ENCODE results near the gene DMRT1.

The DMRT1 gene

DNA sequence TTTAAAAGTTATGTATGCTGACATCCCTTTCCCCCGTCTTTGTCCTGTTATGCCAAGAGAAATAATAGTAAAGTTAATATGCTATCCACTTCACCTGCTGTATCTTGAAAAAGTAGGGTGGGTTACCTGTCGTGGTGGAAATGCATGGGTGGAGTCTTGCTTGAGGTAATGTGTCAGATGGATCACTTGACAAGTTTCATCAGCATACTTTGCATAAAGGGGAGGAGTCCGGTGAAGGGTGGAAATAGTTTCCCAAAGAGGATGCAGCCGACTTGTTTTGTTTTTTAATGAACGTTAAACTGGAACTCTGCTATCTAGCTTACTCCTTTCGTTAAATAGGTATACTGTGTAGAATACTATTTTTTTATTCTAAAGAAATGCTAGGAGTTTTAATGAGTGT, 125.9 kb downstream of the DMRT1 start:
- H3K27ac Mint-ChIP-seq = no peak overlapping the region
- H3K9me3 Mint-ChIP-seq = peaks cover 9% of the 10 kb centered on the region
- H3K4me3 Mint-ChIP-seq = no peak overlapping the region
- H3K4me1 Mint-ChIP-seq (ENCODE audit: low read depth) = peaks cover 19% of the 10 kb centered on the region
- peaks cover 9% of the 10 kb centered on the region for H3K36me3 Mint-ChIP-seq (ENCODE audit: low read depth)
- H3K27me3 Mint-ChIP-seq = peaks cover 82% of the 10 kb centered on the region

DNA sequence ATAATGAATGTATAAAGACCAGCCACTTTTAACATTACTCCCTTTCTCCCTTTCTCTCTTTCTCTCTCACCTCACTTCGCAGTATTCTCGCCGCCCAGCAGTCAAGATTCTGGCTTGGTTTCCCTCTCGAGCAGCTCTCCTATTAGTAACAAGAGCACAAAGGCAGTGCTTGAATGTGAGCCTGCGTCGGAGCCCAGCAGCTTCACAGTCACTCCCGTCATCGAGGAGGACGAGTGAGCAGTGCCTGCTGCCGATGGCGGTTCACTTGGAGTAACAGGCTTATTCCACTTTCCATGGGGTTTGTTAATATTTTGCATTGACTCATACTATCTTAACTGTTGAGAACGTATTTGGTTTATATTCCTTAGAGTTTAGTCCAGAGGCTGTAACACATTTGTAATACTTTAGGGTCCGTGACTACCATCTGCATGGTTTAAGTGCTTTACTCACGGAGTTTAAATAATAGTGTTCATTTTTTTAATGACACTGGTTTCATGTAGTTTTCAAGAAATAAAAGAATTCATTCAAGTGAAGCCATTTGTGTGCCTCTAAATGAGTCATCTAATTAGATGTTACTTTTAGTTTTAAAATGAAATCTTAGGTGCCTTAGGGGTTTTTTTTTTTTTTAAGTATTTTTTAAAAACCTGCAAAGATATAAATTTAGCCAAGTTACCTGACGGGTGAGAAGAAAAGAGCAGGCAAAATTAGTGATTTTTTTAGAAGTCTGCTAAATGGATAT, 126.6 kb downstream of the DMRT1 start:
- H3K4me1 Mint-ChIP-seq (ENCODE audit: low read depth) = peaks cover 19% of the 10 kb centered on the region
- H3K36me3 Mint-ChIP-seq (ENCODE audit: low read depth) = peaks cover 9% of the 10 kb centered on the region
- peaks cover 9% of the 10 kb centered on the region for H3K9me3 Mint-ChIP-seq
- H3K4me3 Mint-ChIP-seq = no peak overlapping the region
- no peak overlapping the region for H3K27ac Mint-ChIP-seq
- H3K27me3 Mint-ChIP-seq = peaks cover 81% of the 10 kb centered on the region

DNA sequence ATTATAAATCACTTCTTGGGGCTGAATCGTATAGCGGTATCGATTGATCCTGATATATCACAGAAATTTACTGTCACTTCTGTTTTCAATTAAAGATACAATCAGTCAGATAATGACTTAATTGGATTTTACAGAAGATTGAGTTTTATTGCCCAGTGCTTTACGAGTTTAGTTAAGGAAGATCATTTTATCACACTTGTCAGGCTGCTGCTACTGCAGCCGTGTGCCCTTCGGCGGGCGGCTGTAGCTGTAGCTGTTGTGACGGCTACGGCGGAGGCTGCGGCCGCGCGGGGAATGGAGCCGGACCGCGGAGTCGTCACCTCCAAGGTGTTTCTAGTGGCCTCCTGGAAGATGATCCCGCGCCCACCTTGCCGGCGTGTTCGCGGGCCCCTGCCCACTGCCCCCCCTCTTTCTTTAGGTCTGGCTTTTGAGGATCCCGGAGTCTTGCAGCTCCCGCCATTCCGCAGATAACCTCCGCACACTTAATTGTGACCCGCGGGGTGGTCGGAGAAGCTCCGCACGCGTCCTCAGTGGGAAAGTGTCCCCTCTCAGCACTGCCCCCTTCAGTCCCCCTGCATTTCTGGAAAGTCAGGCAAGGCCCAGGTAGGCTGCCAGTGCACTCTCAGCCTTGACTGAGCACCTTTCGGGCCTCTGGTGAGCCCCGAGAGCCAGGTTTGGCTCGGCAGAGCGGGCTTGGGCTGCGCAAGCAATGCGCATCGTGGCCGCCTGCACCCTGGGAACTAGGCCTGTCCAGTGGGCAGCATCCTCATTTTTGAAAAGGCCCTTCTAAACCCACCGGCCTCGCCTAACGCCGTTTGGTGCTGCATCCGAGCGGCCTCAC, 128.0 kb downstream of the DMRT1 start:
- Mint-ChIP-seq H3K36me3 (ENCODE audit: low read depth) (peaks cover 9% of the 10 kb centered on the region), H3K27ac (no peak overlapping the region), H3K9me3 (peaks cover 9% of the 10 kb centered on the region), H3K4me1 (ENCODE audit: low read depth) (peaks cover 30% of the 10 kb centered on the region), H3K27me3 (peaks cover 83% of the 10 kb centered on the region), H3K4me3 (no peak overlapping the region)

DNA sequence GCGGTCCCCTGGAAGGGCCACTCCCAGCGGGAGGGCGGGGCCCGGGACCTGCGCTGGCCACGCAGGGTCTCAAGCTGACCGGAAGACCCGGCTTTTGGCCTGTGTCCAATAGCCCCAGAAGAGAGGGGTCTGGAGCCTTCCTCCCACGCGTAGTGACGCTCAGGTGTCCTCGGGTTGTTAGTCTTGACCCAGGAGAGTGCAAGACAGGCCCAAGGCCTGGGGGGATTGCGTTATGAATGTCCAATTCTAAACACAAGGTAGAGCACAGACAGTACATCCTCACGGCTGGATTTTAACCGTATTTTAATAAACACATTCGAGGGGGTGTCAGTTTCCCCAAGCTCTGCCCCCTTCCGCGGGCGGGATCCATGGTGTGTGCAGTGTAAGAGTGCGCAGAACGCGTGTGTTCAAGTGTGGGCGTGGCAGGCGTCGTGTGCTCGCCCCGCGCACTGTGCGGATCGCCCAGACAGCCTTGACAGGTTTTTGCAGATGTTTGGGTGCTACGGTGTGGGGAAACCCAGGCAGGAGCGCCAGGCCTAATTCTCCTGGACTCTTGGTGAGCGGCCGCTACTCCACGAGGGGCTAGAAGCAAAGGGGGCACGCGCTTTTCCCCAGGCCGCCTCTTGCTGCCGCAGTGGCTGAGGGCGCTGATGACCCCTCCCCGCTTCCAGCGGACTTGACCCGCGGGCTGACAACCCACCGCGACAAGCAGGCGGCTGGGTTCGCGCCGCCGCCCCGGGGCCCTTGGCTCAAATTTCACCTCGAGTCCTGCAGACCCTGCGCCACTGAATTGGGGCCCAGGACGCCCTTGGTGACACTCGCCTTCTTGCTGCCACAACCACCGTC, 128.9 kb downstream of the DMRT1 start:
- H3K27ac Mint-ChIP-seq = no peak overlapping the region
- peak overlapping the region; percentile 30 for H3K4me3 Mint-ChIP-seq
- H3K27me3 Mint-ChIP-seq = peaks cover 83% of the 10 kb centered on the region
- H3K36me3 Mint-ChIP-seq (ENCODE audit: low read depth) = peaks cover 9% of the 10 kb centered on the region
- peaks cover 31% of the 10 kb centered on the region for H3K4me1 Mint-ChIP-seq (ENCODE audit: low read depth)
- H3K9me3 Mint-ChIP-seq = peaks cover 9% of the 10 kb centered on the region

GRCh38 chr9:971901-972500, 130.5 kb downstream of the DMRT1 start:
- Mint-ChIP-seq H3K4me3 (peak overlapping the region; percentile 37), H3K4me1 (ENCODE audit: low read depth) (peaks cover 36% of the 10 kb centered on the region), H3K27ac (no peak overlapping the region), H3K27me3 (peaks cover 78% of the 10 kb centered on the region), H3K9me3 (peaks cover 9% of the 10 kb centered on the region), H3K36me3 (ENCODE audit: low read depth) (peaks cover 9% of the 10 kb centered on the region)

GRCh38 chr9:972501-973294, 131.2 kb downstream of the DMRT1 start:
- Mint-ChIP-seq H3K36me3 (ENCODE audit: low read depth) (peaks cover 9% of the 10 kb centered on the region), H3K4me3 (peak overlapping the region; percentile 37), H3K27me3 (peaks cover 74% of the 10 kb centered on the region), H3K4me1 (ENCODE audit: low read depth) (peaks cover 36% of the 10 kb centered on the region), H3K9me3 (peaks cover 9% of the 10 kb centered on the region), H3K27ac (no peak overlapping the region)

- Mint-ChIP-seq H3K9me3 (peaks cover 9% of the 10 kb centered on the region), H3K4me3 (no peak overlapping the region), H3K27ac (no peak overlapping the region), H3K36me3 (ENCODE audit: low read depth) (peaks cover 9% of the 10 kb centered on the region), H3K4me1 (ENCODE audit: low read depth) (peaks cover 30% of the 10 kb centered on the region), H3K27me3 (peaks cover 74% of the 10 kb centered on the region)
Observed at GRCh38 chr9:973295-973834, 131.9 kb downstream of the DMRT1 start.

- Mint-ChIP-seq H3K27ac (peak overlapping the region; percentile 23), H3K36me3 (ENCODE audit: low read depth) (peaks cover 4% of the 10 kb centered on the region), H3K9me3 (peaks cover 4% of the 10 kb centered on the region), H3K4me1 (ENCODE audit: low read depth) (peaks cover 26% of the 10 kb centered on the region), H3K4me3 (no peak overlapping the region), H3K27me3 (peaks cover 74% of the 10 kb centered on the region)
Observed at GRCh38 chr9:974031-974995, 132.8 kb downstream of the DMRT1 start.

- Mint-ChIP-seq H3K36me3 (ENCODE audit: low read depth) (peaks cover 2% of the 10 kb centered on the region), H3K9me3 (peaks cover 3% of the 10 kb centered on the region), H3K4me3 (no peak overlapping the region), H3K27me3 (peaks cover 75% of the 10 kb centered on the region), H3K27ac (no peak overlapping the region), H3K4me1 (ENCODE audit: low read depth) (peaks cover 24% of the 10 kb centered on the region)
Observed at GRCh38 chr9:974996-975739, 133.7 kb downstream of the DMRT1 start.

DNA sequence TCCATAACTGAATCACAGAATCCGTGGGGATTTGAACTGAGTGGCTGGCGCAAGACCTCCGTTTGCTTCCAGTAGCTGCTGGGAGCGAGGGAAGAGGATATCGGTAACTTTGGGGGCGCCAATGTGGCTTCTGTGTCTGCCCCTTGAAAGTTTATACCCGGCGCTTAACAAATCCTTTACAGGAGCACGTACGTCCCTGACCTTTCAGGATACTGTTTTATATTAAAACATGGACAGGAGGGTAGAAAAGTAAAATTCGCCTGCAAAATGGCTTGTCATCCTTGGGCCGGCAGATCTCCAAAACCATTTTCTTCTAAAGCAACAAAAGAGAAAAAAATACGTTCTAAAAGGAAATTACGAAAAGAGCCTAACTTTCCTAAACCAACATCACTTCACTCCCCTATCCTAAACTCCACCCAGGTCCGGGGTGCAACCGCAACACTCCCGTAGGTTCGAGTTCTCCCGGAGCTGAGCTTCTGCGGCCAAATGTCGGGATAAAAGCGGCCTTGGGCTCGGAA, 134.3 kb downstream of the DMRT1 start:
- H3K27ac Mint-ChIP-seq = peak overlapping the region; percentile 49
- no peaks in the 10 kb centered on the region for H3K9me3 Mint-ChIP-seq
- no peaks in the 10 kb centered on the region for H3K36me3 Mint-ChIP-seq (ENCODE audit: low read depth)
- peaks cover 75% of the 10 kb centered on the region for H3K27me3 Mint-ChIP-seq
- no peak overlapping the region for H3K4me3 Mint-ChIP-seq
- H3K4me1 Mint-ChIP-seq (ENCODE audit: low read depth) = peaks cover 20% of the 10 kb centered on the region

GRCh38 chr9:976258-976942, 134.9 kb downstream of the DMRT1 start, which contains the start of gene DMRT3:
Gene DMRT3, plus strand, starts transcription at chr9:976655. Its CDS starts 347 bp downstream, at chr9:977002.
- no peak within 1 kb of the TSS for H3K4me3 Mint-ChIP-seq
- H3K27ac Mint-ChIP-seq = peak within 1 kb of the TSS; percentile 49
- H3K27me3 Mint-ChIP-seq = peaks cover 76% of the 10 kb centered on the region
- no peaks in the 10 kb centered on the region for H3K36me3 Mint-ChIP-seq (ENCODE audit: low read depth)
- H3K9me3 Mint-ChIP-seq = no peaks in the 10 kb centered on the region
- peaks cover 20% of the 10 kb centered on the region for H3K4me1 Mint-ChIP-seq (ENCODE audit: low read depth)
